H1 (cell line): ENCODE measurements around the gene FLT4. TPM values are rescaled to one million over a fixed set of nuclear protein-coding genes. Genes with fewer than 3 reads are reported as not detected.

Experiments
- MAFK ChIP-seq: IDR thresholded peaks from 2 replicates; pipeline ENCODE4 v1.6.1; 2012; ENCODE audit warnings: low read depth, mild to moderate bottlenecking, improper control_type of control experiment, low read length
- RXRA ChIP-seq: IDR thresholded peaks from 2 replicates; pipeline ENCODE4 v1.6.1; 2011; ENCODE audit warnings: low read depth, mild to moderate bottlenecking, low read length, moderate library complexity; ENCODE audit not compliant: insufficient read depth
- polyA plus RNA-seq, 7 experiments: library from polyadenylated mRNA; depleted of rRNA in 3 of 7; stranded (reverse) in 5 of 7; unstranded in 2 of 7; fragments of >200 nt in 5 of 7; fragments of 200-250 nt in 2 of 7; gene quantifications; 1 replicate in 5 of 7; 2 replicates in 1 of 7; 4 replicates in 1 of 7; pipeline versions ENCODE4 v1.2.1 to v1.2.3, GENCODE V29; 2011 to 2013; ENCODE audit warnings: missing spikeins in 2 of 7, mixed read lengths in 2 of 7
- total RNA-seq: library from RNA; stranded (reverse); fragmentation: NEBNext Ultra II Directional; extraction: Animal tissue kit (Norgen Biotek cat#: 25700); gene quantifications from 2 replicates; pipeline ENCODE4 v1.2.1, GENCODE V29; 2021

The FLT4 gene
- total and polyA plus RNA-seq, 2 of the 8 experiments (the other 6 are each of a cell fraction or from before 2014, with no cell fraction given): 6.5 to 7.7 TPM

- TF ChIP-seq MAFK (no peak), RXRA (no peak)
Measured at GRCh38 chr5:180592176-180592575, 57.2 kb downstream of the FLT4 start (continued).
